HG03045 (cell line): ENCODE measurements around the gene ACY1.

Source experiments
- ATAC-seq: cut with Tn5 transposase; IDR thresholded peaks from one replicate; pipeline ENCODE4 v1.9.1; 2021; ENCODE audit warnings: mild to moderate bottlenecking, moderate library complexity; ENCODE audit not compliant: unreplicated experiment

The ACY1 gene

GRCh38 chr3:51962854-51963530 lies 20.3 kb upstream of the ACY1 start:
- no peak for ATAC-seq

DNA sequence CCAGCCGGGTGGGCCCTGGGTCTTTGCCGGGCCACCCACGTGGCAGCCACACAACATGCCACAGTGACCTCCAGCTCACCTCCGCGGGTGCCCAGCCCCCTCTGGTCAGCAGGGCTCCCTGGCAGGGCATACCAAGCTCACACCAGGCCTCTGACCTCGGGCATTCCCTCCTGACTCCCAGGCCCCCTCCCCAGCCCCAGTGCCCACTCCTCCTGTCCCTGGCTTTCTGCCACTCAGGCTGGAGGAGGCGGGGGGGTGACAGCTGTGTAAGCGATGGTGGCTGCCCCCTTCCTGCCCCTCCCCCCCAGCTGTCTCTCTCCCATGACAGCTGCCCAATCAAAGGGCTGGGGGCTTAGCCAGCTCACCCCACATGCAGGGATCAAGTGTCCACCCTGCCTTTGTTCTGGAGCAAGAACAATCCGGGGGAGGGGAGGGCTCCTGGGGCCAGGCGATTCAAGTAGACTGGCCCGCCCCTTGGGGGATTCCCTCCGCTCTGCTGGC lies 19.3 kb upstream of the ACY1 start:
- ATAC-seq: no peak

GRCh38 chr3:51964521-51964920 lies 18.8 kb upstream of the ACY1 start:
- ATAC-seq: no peak

GRCh38 chr3:51966016-51966415 lies 17.3 kb upstream of the ACY1 start:
- ATAC-seq: no peak

GRCh38 chr3:51966486-51966885 lies 16.8 kb upstream of the ACY1 start:
- ATAC-seq: no peak

GRCh38 chr3:51966922-51967383 lies 16.4 kb upstream of the ACY1 start:
- no peak for ATAC-seq

GRCh38 chr3:51967384-51968169 lies 15.8 kb upstream of the ACY1 start, which contains the start of gene PCBP4:
Gene PCBP4 (minus strand): TSS chr3:51967454. CDS start chr3:51961240, 6,214 bp downstream.
- no peak for ATAC-seq

- ATAC-seq: no peak
These were observed 15.1 kb upstream of the ACY1 start for GRCh38 chr3:51968170-51968775.

DNA sequence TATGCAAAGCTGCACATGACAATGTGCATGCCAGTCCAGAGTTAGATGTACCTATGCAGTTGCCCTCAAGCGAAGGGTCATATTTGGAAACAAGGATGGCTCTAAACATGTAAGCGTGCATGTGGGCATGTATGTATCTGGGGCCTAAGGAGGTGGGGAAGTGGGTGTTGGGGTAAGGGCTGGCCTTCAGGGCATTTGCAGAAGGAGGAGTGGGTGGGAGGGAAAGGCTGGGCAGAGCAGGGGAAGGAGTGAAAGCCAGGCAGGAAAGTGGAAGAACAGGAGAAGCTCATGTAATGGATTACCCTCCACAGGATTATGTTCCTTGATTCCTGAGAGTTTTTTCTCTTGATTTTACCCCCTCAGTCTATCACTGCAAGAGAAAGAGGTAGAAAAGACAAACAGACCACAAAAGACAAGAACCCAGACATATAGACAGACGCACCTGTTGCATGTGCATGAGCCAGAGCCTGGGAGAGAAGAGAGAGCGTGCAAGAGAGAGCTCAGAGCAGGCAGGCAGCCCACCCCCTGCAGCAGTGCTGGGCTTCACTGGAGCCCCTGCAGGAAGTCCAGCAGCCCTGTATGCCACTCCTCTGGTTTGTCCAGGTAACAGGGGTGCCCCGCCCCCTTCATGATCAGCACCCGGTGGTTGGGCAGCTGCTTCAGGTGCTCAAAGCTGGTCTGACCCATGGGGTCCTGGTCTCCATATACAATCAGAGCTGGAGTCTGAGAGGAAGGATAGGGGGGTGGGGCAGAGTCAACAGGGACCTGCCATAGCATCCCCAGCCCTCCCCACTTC lies 14.3 kb upstream of the ACY1 start:
- ATAC-seq: no peak

DNA sequence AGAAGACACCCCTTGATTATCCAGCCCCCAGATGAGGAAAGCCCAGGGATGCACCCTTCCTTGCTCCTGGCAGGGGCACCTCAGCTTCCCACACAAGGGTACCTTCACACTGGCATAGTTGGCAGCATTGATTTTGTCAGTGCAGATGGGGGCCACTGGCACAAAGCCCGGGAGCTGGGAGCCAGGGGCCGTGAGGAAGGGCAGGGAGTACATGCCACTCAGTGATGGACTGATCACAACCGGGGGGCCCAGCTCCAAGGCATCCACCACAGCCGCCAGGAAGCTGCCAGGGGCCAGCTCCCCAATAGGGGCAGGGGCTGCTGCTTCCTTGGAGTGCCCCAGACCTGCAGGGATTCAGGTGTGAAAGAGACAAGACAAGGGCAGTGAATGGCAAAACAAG lies 13.5 kb upstream of the ACY1 start:
- ATAC-seq: no peak

GRCh38 chr3:51970606-51971300 lies 12.6 kb upstream of the ACY1 start:
- ATAC-seq: no peak

DNA sequence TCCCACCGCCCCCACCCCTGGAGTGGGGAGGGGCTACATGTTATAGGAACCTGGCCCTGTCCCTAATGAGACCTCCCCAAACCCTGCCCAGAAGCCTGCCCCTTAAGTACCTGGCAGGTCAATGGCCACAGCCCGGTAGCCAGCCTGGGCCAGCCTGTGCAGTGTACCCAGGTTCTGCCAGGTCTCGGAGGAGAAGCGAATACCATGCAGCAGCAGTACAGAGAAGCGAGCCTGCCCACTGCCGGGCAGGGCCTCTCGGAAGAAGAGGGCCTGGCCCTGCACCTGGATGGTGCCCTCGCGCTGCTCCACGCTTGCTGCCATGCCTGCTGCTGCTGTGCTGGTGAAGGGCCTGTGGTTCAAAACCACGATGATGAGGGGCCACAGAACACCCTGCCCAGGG lies 12.0 kb upstream of the ACY1 start:
- ATAC-seq: no peak

- ATAC-seq: peak; percentile 10
These were observed 8.9 kb upstream of the ACY1 start for GRCh38 chr3:51974277-51974962.

DNA sequence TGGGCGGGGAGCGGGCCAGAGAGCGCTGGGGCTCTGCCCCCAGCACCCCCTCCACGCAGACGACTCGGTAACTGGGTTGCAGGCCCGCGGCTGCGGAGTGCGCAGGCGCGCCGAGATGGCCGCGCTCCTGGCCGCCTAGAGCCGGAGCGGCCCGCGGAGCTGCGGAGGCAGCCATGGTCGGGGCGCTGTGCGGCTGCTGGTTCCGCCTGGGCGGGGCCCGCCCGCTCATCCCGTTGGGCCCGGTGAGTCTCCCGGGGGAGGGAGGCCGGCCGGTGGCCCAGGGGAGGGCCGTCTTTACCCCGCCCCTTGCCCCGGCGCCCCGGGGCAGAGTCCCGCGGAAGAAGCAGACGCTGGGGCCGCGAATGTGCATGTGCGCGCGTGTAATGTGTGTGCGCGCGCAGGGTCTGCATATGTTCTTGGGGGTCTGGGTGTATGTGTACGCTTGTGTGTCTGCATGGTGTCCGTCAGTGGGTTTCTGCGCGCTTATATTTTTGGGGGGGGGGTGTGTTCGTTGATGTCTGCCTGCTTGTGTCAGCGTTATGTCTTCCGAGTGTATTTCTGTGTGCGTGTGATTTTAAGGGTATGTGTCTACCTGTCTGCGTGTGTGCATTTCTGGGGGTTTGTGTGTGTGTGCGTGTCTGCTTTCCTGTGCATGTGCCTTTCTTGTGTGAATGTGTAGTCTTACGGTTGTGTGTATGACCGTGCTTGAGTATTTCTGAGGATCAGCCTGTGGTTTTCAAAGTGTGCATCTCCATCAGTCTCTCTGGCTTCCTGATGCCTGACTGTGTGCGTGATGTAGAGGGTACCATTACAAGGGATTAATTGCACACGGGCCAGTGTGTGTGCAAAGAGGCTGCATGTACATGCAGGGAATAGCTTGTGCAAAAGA lies 8.1 kb upstream of the ACY1 start, which contains the start of gene ABHD14A:
ABHD14A (plus strand) TSS at position 102 of the 889 bp plus-strand sequence; CDS start at position 174, 72 bp downstream.
- ATAC-seq: peak; percentile 51

GRCh38 chr3:51975852-51976549 lies 7.3 kb upstream of the ACY1 start:
- no peak for ATAC-seq

DNA sequence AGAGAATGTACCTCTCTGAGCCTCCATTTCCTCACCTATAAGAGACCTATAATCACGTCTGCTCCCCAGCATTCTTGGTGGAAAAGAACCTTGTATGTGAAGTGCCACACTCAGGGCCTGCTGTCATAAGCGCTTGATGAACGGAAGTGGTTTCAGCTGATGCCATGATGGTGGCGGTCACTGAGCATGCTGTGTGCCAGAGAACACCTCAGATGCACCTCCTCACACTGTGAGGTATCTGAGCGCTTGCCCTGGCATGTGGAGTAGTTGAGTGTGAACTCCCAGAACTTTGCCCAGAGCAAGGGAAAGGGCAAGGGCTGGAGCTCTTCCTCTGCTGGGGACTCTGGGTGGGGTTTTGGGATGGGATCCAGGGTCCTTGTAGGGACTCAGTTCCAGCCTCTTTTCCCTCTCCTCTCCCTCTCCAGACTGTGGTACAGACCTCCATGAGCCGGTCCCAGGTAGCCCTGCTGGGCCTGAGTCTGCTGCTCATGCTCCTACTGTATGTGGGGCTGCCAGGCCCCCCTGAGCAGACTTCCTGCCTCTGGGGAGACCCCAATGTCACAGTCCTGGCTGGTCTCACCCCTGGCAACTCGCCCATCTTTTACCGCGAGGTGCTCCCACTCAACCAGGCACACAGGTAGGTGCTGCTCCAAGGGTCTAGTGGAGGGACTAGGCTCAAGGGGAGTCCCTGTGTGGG lies 5.7 kb upstream of the ACY1 start:
- no peak for ATAC-seq

DNA sequence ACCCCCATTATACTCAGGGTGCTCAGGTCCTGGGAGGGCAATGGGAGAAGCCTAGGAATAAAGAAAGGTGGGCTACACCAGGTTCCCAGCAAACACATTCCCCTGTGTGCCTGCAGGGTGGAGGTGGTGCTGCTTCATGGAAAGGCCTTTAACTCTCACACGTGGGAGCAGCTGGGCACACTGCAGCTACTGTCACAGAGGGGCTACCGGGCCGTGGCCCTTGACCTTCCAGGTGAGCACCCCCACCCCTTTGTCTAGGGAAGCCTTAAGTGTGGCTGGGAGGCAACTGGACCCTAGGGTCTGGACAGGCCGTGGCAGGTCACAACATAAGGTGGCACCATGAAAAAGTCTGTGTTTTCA lies 5.2 kb upstream of the ACY1 start:
- ATAC-seq: no peak
